ENCODE data around the gene REEP3.

GRCh38 chr10:63562857-63563256, 41.7 kb downstream of the REEP3 start:
- TF ChIP-seq, protein P1, sequence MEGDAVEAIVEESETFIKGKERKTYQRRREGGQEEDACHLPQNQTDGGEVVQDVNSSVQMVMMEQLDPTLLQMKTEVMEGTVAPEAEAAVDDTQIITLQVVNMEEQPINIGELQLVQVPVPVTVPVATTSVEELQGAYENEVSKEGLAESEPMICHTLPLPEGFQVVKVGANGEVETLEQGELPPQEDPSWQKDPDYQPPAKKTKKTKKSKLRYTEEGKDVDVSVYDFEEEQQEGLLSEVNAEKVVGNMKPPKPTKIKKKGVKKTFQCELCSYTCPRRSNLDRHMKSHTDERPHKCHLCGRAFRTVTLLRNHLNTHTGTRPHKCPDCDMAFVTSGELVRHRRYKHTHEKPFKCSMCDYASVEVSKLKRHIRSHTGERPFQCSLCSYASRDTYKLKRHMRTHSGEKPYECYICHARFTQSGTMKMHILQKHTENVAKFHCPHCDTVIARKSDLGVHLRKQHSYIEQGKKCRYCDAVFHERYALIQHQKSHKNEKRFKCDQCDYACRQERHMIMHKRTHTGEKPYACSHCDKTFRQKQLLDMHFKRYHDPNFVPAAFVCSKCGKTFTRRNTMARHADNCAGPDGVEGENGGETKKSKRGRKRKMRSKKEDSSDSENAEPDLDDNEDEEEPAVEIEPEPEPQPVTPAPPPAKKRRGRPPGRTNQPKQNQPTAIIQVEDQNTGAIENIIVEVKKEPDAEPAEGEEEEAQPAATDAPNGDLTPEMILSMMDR (IDR thresholded peaks at IDR 0.05), result no peak
- no peak for TF ChIP-seq EZH2 (IDR thresholded peaks at IDR 0.05; ENCODE audit: borderline replicate concordance, insufficient read depth, low read depth, low read length, poor library complexity, severe bottlenecking)

Data from B cell (primary cell).